IPS-NIHi7 (cell line): ENCODE data around the gene TMEM201.
"Not testable (repeated sequence)": the region's sequence is repeated elsewhere in the genome, so short reads cannot be mapped to it uniquely, and the experiment has no call there.

Experiments
- DNase-seq: peaks from one replicate; pipeline ENCODE4 v3.0.0; 2012; ENCODE audit warnings: mixed read lengths; ENCODE audit errors: extremely low spot score

TMEM201 gene

GRCh38 chr1:9588551-9589143, at the start of gene TMEM201:
Gene TMEM201 (plus strand): TSS chr1:9588911. CDS start chr1:9588931, 20 bp downstream.
- DNase-seq = peak; percentile 96

GRCh38 chr1:9539165-9539828, 49.4 kb upstream of the TMEM201 start, which contains the start of gene SLC25A33:
Gene SLC25A33 (plus strand): TSS chr1:9539465. CDS start chr1:9539692, 227 bp downstream.
- DNase-seq = peak; percentile 99

GRCh38 chr1:9539829-9540550, 48.7 kb upstream of the TMEM201 start:
- peak; percentile 70 for DNase-seq

GRCh38 chr1:9542430-9542829, 46.3 kb upstream of the TMEM201 start:
- DNase-seq = no peak

- no peak for DNase-seq
These were observed 43.8 kb upstream of the TMEM201 start for GRCh38 chr1:9544926-9545325.

- no peak for DNase-seq
These were observed 38.7 kb upstream of the TMEM201 start for GRCh38 chr1:9549955-9550546.

- DNase-seq = no peak
These were observed 36.7 kb upstream of the TMEM201 start for GRCh38 chr1:9551984-9552383.

- DNase-seq = no peak
These were observed 35.0 kb upstream of the TMEM201 start for GRCh38 chr1:9553736-9554144.

- no peak for DNase-seq
These were observed 32.8 kb upstream of the TMEM201 start for GRCh38 chr1:9555942-9556341.

- no peak for DNase-seq
These were observed 31.1 kb upstream of the TMEM201 start for GRCh38 chr1:9557624-9558023.

GRCh38 chr1:9558271-9558945, 30.3 kb upstream of the TMEM201 start:
- no peak for DNase-seq

GRCh38 chr1:9558946-9559545, 29.7 kb upstream of the TMEM201 start:
- no peak for DNase-seq

- DNase-seq = no peak
These were observed 29.0 kb upstream of the TMEM201 start for GRCh38 chr1:9559673-9560072.

- not testable (repeated sequence) for DNase-seq
These were observed 28.6 kb upstream of the TMEM201 start for GRCh38 chr1:9560090-9560489.

GRCh38 chr1:9561429-9561828, 27.3 kb upstream of the TMEM201 start:
- DNase-seq = no peak

- no peak for DNase-seq
These were observed 19.4 kb upstream of the TMEM201 start for GRCh38 chr1:9569267-9569666.

- not testable (repeated sequence) for DNase-seq
These were observed 17.7 kb upstream of the TMEM201 start for GRCh38 chr1:9570886-9571529.

- DNase-seq = peak; percentile 41
These were observed 15.0 kb upstream of the TMEM201 start for GRCh38 chr1:9573723-9574122.

GRCh38 chr1:9575486-9575885, 13.2 kb upstream of the TMEM201 start:
- no peak for DNase-seq

- peak; percentile 10 for DNase-seq
These were observed 11.8 kb upstream of the TMEM201 start for GRCh38 chr1:9576903-9577302.

GRCh38 chr1:9577423-9577822, 11.3 kb upstream of the TMEM201 start:
- DNase-seq = no peak
